IPS-18a (cell line): ENCODE measurements around the gene ST3GAL3.

ENCODE experiments used
- H3K27ac ChIP-seq: one replicate; pipeline ENCODE4 v1.5.1; 2013; ENCODE audit warnings: low read length
- H3K27me3 ChIP-seq: one replicate; pipeline ENCODE4 v1.6.1; 2013; ENCODE audit warnings: mild to moderate bottlenecking, low read length; ENCODE audit not compliant: control insufficient read depth, insufficient read depth
- H3K36me3 ChIP-seq: one replicate; pipeline ENCODE4 v1.6.1; 2013; ENCODE audit warnings: low read depth, low read length; ENCODE audit not compliant: control insufficient read depth
- H3K4me1 ChIP-seq: one replicate; pipeline ENCODE4 v1.6.1; 2013; ENCODE audit warnings: low read depth, low read length; ENCODE audit not compliant: control insufficient read depth
- H3K4me3 ChIP-seq: one replicate; pipeline ENCODE4 v1.5.1; 2013; ENCODE audit warnings: low read length
- H3K9ac ChIP-seq: one replicate; pipeline ENCODE4 v1.6.1; 2013; ENCODE audit warnings: mild to moderate bottlenecking, low read length, moderate library complexity
- H3K9me3 ChIP-seq: one replicate; pipeline ENCODE4 v1.6.1; 2013; ENCODE audit warnings: low read depth, low read length; ENCODE audit not compliant: control insufficient read depth

Gene ST3GAL3

DNA sequence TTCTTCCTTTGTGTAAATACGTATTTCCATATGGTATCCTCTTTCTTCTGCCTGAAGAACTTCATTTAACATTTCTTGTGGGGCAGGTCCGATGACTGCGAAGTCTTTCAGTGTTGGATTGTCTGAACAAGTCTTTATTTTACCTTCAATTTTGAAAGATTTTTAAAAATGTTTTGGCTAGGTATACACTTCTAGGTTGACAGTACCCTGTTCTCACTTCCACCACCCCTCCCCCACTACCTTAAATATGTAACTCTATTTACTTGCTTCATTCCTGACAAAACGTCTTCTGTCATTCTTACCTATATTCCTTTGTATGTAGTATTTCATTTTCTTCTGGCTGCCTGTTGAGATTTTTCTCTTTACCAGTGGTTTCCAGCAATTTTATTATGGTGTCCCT is 140.5 kb downstream of the ST3GAL3 start:
- no peaks in the 10 kb centered on the region for H3K4me1 ChIP-seq
- H3K9me3 ChIP-seq: peaks cover 3% of the 10 kb centered on the region
- H3K4me3 ChIP-seq: no peak overlapping the region
- H3K27me3 ChIP-seq: no peaks in the 10 kb centered on the region
- no peak overlapping the region for H3K9ac ChIP-seq
- H3K27ac ChIP-seq: no peak overlapping the region
- H3K36me3 ChIP-seq: no peaks in the 10 kb centered on the region

DNA sequence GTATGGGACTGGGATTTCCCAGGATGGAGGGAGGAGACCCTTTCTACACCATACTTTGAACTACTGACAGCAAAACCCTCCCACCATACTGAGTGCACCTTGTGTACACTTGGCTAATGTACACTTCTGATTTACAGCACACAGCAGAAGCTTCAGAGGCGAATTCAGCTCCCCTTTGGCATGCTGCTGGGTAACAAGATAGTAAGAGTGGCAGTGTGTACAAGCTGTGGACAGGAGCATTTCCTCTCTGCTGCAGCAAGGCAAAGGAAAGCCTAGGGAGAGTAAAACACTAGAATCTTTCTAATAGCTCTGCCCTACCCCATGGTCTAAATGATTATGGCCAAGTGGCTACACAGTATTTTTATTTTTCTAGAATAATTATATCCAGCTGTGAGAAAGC is 142.3 kb downstream of the ST3GAL3 start:
- H3K4me1 ChIP-seq: no peaks in the 10 kb centered on the region
- no peaks in the 10 kb centered on the region for H3K27me3 ChIP-seq
- H3K4me3 ChIP-seq: no peak overlapping the region
- H3K9ac ChIP-seq: no peak overlapping the region
- H3K27ac ChIP-seq: no peak overlapping the region
- no peaks in the 10 kb centered on the region for H3K36me3 ChIP-seq
- H3K9me3 ChIP-seq: no peaks in the 10 kb centered on the region

DNA sequence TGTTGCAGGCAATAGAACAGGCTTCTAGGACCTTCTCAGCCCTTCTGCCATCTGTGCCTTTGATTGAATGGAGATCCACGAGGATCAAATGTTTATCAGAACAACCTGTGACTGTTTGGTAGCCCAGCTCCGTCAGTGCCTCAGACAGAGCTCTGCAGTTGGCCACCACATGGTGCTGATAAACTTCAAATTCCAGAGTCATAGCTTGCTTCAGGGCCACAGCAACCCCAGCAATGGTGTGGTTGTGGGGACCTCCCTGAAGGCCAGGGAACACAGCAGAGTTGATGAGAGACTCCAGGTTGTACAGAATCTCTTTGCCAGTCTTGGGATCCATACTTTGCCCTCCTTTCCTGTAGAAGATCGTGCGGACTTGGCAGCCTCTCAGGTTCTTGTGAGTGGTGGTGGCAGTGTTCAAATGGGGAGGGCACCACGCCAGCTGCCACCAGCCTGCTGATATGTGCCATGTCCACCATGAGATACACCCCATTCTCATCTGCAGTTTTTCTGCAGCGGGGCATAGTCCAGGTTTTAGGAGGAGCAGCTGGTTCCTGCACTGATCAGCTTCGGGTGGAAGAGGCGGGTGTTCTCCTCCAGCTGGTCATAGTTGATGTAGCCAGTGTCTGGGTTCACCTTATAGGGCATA is 143.4 kb downstream of the ST3GAL3 start:
- no peaks in the 10 kb centered on the region for H3K4me1 ChIP-seq
- H3K9me3 ChIP-seq: no peaks in the 10 kb centered on the region
- no peak overlapping the region for H3K4me3 ChIP-seq
- no peak overlapping the region for H3K9ac ChIP-seq
- no peaks in the 10 kb centered on the region for H3K36me3 ChIP-seq
- H3K27me3 ChIP-seq: no peaks in the 10 kb centered on the region
- H3K27ac ChIP-seq: no peak overlapping the region

DNA sequence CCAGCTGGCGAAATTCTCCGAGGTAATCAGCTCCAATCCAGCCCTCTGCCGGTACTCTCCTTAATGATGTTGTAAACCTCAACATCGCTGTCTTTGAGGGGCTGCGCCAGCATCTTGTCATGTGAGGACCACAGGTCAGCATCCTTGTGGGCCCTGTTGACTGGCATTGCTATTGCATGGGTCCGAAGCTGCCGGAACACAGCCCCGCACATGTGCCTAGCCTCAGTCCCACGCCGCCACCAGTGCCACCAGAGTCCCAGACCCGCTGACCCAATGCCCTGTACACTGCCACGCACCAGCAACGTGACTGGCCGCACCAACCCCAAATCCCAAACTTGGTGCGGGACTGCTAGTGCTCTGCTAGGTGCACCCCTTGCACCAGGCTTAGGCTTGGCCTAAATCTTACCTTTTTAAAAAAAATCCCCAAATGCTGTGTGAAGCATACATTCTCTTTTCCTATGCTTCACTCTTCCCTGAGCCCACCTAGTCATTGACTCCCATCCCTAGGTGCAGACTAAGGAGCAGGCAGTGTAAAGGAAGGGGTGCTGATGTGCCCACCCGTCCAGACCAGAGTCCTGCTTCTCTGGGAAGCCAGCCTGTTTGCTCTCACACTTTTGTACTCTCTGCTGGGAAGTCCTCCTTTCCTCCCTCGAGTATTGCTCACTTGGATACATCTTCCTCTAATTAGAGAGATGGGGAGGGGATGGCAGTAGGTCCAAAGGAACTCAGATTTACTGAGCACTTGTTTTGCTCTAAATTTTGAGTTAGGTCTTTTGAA is 144.4 kb downstream of the ST3GAL3 start:
- H3K36me3 ChIP-seq: no peaks in the 10 kb centered on the region
- H3K4me1 ChIP-seq: no peaks in the 10 kb centered on the region
- H3K4me3 ChIP-seq: no peak overlapping the region
- H3K9ac ChIP-seq: no peak overlapping the region
- no peak overlapping the region for H3K27ac ChIP-seq
- H3K9me3 ChIP-seq: no peaks in the 10 kb centered on the region
- H3K27me3 ChIP-seq: no peaks in the 10 kb centered on the region

DNA sequence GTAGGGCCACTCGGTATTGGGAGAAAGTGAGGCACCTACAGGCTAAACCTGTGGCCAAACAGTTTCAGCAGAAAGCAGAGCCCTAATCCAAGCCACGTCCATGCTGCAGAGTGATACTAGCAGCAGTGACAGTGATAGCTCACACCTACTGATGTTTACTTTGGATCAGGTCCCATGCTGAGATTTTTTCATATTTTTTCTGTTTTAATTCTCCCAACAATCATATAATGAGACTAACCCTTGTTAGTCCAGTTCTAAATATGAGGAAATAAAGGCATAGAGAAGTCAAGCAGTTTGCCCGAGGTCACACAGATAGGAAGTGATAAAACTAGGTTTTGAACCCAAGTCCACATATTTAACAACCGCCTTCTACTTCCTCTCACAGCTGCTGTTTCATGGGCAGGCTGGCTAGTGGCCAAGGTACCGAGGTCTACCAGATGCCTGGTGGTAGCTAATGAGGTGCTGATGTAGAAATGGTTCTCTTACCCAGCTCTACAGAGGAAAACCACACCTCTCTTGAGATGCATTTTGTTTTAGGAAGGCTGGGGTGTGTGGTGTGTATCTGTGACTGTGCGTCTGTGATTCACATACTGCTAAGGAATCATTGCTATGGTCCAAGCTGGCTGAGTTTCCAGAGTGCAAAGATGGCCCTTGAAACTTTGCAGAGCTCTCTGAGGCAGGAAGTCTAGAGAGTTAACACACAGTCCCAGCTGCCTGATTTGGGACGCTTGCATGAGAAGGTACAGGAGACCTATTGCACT is 146.0 kb downstream of the ST3GAL3 start:
- H3K4me1 ChIP-seq: peaks cover 3% of the 10 kb centered on the region
- no peaks in the 10 kb centered on the region for H3K36me3 ChIP-seq
- no peak overlapping the region for H3K27ac ChIP-seq
- no peak overlapping the region for H3K9ac ChIP-seq
- H3K9me3 ChIP-seq: no peaks in the 10 kb centered on the region
- no peak overlapping the region for H3K4me3 ChIP-seq
- H3K27me3 ChIP-seq: no peaks in the 10 kb centered on the region

DNA sequence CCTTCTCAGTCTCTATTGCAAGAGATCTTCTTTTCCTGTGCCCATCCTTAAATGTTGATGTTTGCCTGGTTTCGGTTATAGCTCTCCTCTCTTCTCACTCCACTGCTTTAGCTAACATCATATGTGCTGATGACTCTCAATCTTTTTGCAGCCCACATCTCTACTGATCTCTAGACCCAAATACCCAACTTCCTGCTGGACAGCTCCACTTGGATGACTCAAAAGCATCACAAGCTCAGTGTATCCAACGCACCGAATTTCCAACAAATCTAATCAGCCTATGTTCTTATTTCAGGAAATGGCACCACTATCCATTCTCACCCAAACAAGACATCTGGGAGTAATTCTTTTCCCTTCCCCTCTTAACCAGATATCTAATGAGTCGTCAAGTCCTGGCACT is 147.1 kb downstream of the ST3GAL3 start:
- H3K4me1 ChIP-seq: peaks cover 7% of the 10 kb centered on the region

DNA sequence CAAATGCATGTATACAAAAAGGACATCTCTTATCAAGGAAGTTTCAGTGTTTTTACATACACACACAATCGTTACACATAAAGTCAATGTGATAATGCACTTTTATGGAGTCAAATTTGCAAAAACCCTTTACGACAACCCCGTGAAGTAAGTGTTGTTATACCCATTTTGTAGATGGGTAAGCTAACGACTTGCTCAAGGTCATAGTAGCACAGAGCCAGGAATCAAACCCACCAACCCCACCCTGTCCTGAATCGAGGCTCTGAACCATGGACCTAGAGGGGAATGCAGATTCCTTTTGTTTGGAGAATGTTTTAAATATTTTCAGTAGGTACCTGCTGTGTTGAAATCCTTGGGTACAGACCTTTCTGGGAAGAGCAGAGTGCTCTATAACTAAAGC is 148.9 kb downstream of the ST3GAL3 start:
- no peak overlapping the region for H3K9ac ChIP-seq

More for the DNA sequence above, 147.1 kb downstream of the ST3GAL3 start:
- Histone ChIP-seq H3K9me3 (no peaks in the 10 kb centered on the region), H3K27me3 (no peaks in the 10 kb centered on the region), H3K36me3 (no peaks in the 10 kb centered on the region), H3K27ac (no peak overlapping the region), H3K9ac (no peak overlapping the region), H3K4me3 (no peak overlapping the region)

DNA sequence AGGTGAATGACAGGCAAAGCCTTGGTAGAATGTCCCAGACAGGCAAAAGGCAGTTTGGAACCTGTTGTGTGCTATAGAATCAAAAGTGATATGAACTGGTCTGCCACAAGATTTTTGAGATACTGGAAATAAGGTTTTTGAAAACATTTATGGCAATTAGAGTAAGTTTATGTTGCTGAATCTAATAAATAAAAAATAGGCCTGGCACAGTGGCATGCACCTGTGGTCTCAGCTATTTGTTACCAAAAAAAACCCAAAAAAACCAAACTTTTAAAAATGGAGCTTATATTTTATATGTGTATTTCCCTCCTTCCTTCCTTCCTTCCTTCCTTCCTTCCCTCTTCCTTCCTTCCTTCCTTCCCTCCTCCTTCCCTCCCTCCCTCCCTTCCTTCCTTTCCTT is 149.8 kb downstream of the ST3GAL3 start:
- H3K27me3 ChIP-seq: no peaks in the 10 kb centered on the region
- H3K27ac ChIP-seq: no peak overlapping the region
- no peak overlapping the region for H3K9ac ChIP-seq
- H3K36me3 ChIP-seq: no peaks in the 10 kb centered on the region
- H3K4me1 ChIP-seq: peaks cover 7% of the 10 kb centered on the region
- H3K9me3 ChIP-seq: no peaks in the 10 kb centered on the region
- no peak overlapping the region for H3K4me3 ChIP-seq

More for the DNA sequence above, 148.9 kb downstream of the ST3GAL3 start:
- H3K9me3 ChIP-seq: no peaks in the 10 kb centered on the region
- H3K4me3 ChIP-seq: no peak overlapping the region
- no peaks in the 10 kb centered on the region for H3K36me3 ChIP-seq
- no peak overlapping the region for H3K27ac ChIP-seq
- H3K27me3 ChIP-seq: no peaks in the 10 kb centered on the region
- H3K4me1 ChIP-seq: peaks cover 7% of the 10 kb centered on the region

DNA sequence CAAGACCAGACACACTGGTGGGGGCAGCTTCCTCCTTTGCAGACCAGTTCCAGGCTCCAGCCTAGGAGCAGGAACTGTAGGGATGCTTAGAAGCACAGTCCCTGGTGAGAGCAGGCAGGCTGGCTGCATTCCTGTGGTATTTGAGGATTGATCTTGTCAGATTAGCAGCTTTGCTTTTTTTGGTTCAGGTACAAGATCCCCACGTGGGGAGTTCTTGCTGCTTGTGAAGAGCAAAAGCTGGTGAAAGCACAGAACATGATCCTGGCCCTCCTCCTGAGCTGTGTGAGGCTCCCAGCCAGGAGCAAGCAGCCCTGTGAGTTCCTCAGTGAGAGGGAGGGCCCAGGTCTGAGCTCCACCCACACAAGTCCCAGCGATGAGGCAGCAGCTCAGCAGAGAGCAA is 151.0 kb downstream of the ST3GAL3 start:
- H3K9ac ChIP-seq: no peak overlapping the region

DNA sequence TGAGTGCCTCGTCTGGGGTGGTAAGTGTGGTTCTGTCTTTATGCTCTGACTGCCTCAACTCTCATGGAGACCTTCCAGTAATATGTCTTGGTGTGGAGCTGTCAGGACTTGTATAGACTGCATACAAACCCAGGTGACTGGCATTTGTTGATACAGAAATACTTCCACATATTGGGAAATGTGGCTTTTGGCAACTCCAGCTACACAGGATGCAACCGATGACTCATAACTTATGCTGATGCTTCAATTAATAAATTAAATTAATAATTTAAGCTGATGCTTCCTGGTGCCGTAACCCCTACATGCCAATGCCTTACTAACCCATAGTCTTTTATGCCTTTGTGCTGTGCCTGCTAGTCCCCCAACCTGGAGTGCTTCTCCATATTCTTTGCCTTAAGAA is 154.0 kb downstream of the ST3GAL3 start:
- Histone ChIP-seq H3K9ac (no peak overlapping the region), H3K36me3 (no peaks in the 10 kb centered on the region), H3K4me1 (peaks cover 7% of the 10 kb centered on the region), H3K27ac (no peak overlapping the region), H3K27me3 (no peaks in the 10 kb centered on the region), H3K9me3 (no peaks in the 10 kb centered on the region), H3K4me3 (no peak overlapping the region)

More for the DNA sequence above, 151.0 kb downstream of the ST3GAL3 start:
- peaks cover 7% of the 10 kb centered on the region for H3K4me1 ChIP-seq
- H3K27ac ChIP-seq: no peak overlapping the region
- no peaks in the 10 kb centered on the region for H3K36me3 ChIP-seq
- no peaks in the 10 kb centered on the region for H3K9me3 ChIP-seq
- no peaks in the 10 kb centered on the region for H3K27me3 ChIP-seq
- no peak overlapping the region for H3K4me3 ChIP-seq

DNA sequence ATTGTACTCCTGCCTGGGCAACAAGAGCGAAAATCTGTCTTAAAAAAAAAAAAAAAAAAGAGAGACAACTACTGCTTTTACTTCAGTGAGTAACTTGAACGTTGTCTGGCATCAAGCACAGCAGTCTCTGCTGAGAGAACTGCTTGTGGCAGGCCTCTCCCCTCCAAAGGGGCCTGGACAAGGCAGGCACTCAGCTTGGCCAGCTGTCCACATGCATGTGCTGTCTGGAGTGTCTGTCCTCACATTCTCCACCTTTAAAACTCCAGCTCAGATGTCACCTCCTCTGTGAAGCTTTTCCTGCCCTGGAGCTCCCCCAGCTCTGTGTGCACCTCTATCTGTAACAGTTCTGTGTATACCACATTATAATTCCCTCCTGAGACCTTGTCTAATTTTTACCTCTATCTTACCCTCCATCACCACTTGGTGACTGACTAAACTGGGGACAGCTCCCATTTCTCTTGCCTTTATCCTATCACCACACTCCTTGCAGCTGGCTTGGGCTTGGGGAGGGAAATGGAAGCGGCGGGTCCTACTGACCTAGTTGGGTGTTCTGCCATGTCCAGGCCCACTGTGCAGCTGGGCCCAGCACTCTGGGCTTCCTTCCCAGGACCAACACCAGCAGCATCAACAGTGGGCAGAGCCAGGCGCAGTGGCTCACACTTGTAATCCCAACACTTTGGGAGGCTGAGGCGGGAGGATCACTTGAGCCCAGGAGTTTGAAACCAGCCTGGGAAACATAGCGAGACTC is 154.8 kb downstream of the ST3GAL3 start:
- Histone ChIP-seq H3K27me3 (no peaks in the 10 kb centered on the region), H3K9me3 (no peaks in the 10 kb centered on the region), H3K9ac (no peak overlapping the region), H3K36me3 (no peaks in the 10 kb centered on the region), H3K4me1 (peaks cover 7% of the 10 kb centered on the region), H3K27ac (no peak overlapping the region), H3K4me3 (no peak overlapping the region)
